ENCODE measurements around the gene HHAT.
"Not testable (repeated sequence)": the region's sequence is repeated elsewhere in the genome, so short reads cannot be mapped to it uniquely, and the experiment has no call there.

Gene HHAT

DNA sequence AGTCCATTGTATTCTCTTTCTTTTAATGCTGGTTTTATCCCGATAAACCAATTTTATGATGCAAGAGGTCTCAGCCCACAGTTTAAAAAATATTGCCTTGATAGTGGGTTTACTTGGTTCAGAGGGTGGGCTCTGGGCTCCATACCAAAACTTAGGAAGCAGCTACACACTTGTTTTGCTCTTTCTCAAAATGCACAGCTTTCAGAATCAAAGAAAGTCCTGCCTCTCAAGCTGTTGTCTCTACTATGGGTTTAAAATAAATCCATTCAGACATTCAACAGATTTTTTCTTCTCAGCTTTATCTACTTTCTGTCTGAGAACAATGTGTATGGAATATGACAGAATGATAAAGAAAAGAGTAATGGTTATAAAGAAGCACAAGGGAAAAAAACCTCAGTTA, 14.8 kb upstream of the HHAT start:
- DNase-seq (ENCODE audit: low read depth in 2 of 2) = no peak

GRCh38 chr1:210315529-210315928, 13.2 kb upstream of the HHAT start:
- DNase-seq (ENCODE audit: low read depth in 2 of 2) = no peak

DNA sequence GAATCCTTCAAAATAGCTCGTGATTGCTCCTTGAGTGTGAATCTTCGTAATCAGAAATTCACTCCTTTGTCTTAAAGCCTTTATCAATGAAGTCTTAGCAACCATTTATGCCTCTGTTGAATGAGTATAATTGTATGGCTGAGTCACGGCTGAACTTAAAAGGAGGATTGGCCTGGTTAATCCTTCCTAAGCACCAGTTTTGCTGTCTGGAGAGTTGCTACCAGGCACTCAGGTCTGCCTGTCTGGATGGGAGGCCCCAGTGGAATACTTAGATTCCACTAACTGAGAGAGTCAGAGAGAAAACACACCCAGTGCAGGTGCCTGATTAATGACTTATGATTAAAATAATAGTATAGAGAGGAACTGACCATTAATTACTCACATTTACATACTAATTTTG, 7.6 kb upstream of the HHAT start:
- no peak for DNase-seq (ENCODE audit: low read depth in 2 of 2)

GRCh38 chr1:210321552-210321951, 7.2 kb upstream of the HHAT start:
- DNase-seq (ENCODE audit: low read depth in 2 of 2) = no peak

- DNase-seq (ENCODE audit: low read depth in 2 of 2) = no peak
Measured at GRCh38 chr1:210323957-210324356, 4.7 kb upstream of the HHAT start.

GRCh38 chr1:210325026-210325670, 3.6 kb upstream of the HHAT start:
- no peak for DNase-seq (ENCODE audit: low read depth in 2 of 2)

DNA sequence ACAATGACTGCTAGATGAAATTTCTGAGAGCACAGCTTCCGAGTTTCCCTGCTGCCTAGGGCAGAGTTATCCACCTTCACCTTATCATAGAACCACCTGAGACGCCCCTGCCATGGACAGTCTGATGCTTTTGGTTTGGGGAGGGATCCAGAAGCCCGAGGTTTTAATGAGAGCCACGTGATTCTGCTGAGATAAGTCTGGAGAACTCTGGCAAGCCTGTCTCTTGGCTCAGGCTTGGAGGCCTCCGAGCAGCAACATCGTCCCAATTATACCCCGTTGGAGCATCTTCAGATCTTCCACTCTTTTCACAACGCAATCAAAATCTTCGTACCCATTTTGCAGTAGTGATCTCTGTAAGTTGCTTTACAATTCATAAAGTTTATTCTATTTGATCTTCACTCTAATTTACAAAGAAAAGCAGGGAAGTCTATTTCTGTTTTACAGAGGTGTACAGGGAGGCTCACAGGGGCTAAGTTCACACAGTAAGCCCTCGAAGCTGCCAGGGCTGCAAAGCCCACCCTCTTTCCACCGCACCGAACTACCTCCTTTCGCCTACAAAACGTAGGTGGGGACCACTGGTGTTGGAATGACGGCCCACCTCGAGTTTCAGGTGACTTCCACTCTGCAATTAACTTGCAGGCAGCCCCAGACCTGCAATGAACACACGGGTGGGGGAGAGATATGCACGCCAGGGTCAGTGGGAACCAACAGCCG, 513 bp upstream of the HHAT start:
- DNase-seq (ENCODE audit: low read depth in 2 of 2) = no peak

GRCh38 chr1:210330279-210330866, 1.7 kb downstream of the HHAT start:
- no peak for DNase-seq (ENCODE audit: low read depth in 2 of 2)

- DNase-seq (ENCODE audit: low read depth in 2 of 2) = no peak
Measured at GRCh38 chr1:210332233-210332632, 3.5 kb downstream of the HHAT start.

DNA sequence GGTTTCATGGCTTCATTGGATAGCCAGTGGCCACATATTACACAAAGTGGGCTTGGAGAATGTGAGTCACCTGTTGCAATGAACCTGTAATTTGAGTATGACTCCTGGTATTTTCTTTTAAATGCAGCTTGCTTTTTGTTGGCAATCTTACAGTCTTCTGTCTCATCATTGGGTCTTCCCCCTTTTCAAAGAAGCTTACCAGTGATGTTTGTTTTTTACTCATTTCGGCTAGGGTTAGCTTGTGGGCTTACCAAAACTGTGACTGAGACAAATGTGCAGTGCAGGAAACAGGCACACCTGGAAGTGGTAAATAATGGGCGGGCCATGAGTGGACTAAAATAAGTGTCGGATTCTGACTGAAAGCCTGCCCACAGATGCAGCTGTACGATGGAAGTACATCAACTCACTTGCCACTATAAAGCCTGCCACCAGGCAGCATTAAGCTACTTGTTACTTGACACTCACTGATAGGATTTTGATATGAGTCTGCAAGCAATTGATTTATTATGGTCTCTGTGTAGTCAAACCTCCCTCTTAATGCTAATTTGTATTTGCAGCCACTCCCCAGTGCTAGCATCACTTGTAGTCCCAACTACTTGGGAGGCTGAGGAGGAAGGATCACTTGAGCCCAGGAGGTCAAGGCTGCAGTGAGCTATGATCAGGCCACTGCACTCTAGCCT, 4.2 kb downstream of the HHAT start:
- DNase-seq (ENCODE audit: low read depth in 2 of 2) = peak; percentile 16 to 35

DNA sequence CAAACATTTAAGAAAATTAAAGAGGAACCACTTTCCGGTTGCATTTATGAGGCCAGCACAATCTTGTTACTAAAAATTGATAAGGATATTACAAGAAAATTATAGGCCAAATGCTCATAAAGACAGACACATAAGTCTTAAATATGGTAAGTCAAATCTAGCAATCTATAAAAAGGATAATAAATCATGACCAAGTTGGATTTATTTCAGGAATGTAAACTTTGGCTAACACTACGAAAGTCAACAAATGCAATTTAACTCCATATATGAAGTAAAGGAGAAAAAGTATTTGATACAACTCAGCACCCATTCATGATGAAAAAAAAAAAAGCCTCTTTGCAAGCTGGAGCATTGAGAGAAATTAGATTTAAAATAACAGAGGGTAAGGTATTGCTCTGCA, 6.3 kb downstream of the HHAT start:
- no peak for DNase-seq (ENCODE audit: low read depth in 2 of 2)

- no peak for DNase-seq (ENCODE audit: low read depth in 2 of 2)
Measured at GRCh38 chr1:210336362-210336761, 7.7 kb downstream of the HHAT start.

- no peak for DNase-seq (ENCODE audit: low read depth in 2 of 2)
Measured at GRCh38 chr1:210339500-210339899, 10.8 kb downstream of the HHAT start.

- DNase-seq (ENCODE audit: low read depth in 2 of 2) = no peak
Measured at GRCh38 chr1:210340311-210340710, 11.6 kb downstream of the HHAT start.

- no peak for DNase-seq (ENCODE audit: low read depth in 2 of 2)
Measured at GRCh38 chr1:210340841-210341240, 12.1 kb downstream of the HHAT start.

- DNase-seq (ENCODE audit: low read depth in 2 of 2) = no peak
Measured at GRCh38 chr1:210342986-210343780, 14.5 kb downstream of the HHAT start.

GRCh38 chr1:210344706-210345105, 16.0 kb downstream of the HHAT start:
- no peak for DNase-seq (ENCODE audit: low read depth in 2 of 2)

GRCh38 chr1:210347112-210347511, 18.4 kb downstream of the HHAT start:
- no peak for DNase-seq (ENCODE audit: low read depth in 2 of 2)

DNA sequence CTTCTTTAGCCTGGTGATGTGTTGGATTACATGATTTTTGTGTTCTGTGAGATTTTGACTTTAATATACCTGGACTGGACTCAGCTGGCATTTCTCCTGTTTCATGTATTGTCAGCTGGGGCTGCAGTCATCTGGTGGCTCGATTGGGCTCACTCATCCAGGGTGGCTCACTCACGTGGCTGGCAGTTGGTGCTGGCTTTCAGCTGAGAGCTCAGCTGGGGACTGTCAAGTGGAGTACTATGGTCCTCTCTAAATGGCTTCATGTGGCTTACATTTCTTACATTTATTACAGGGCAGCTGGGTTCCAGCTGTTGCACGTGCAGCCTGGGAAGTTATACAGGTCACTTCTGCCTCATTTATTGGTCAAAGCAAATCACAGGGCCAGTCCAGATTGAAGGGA, 22.8 kb downstream of the HHAT start:
- no peak for DNase-seq (ENCODE audit: low read depth in 2 of 2)

DNA sequence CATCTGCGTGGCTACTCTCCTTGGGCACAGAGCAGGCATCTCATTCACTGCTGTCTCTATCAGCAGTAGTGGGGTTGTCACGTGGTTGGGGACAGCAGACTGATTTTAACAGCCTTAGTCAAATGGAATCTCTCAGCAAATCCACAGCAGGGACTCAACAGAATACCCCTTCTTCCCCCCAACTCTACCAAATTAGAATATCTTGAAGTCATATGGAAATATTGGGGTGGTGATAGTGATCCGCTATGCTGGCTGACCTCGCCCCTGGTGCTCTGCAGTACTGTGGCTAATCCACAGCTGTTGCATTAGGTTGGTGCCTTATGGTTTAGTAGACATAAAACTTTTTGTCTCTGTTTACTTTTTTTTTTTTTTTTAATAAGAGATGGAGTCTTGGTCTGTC, 23.9 kb downstream of the HHAT start:
- DNase-seq (ENCODE audit: low read depth in 2 of 2) = no peak

- not testable (repeated sequence) for DNase-seq (ENCODE audit: low read depth in 2 of 2)
Measured at GRCh38 chr1:210354305-210354704, 25.6 kb downstream of the HHAT start.

- DNase-seq (ENCODE audit: low read depth in 2 of 2) = no peak
Measured at GRCh38 chr1:210358626-210359025, 29.9 kb downstream of the HHAT start.

Measured in activated CD4-positive, alpha-beta T cell treated with anti-CD3 and anti-CD28 coated beads for 24 hours (primary cell).